ENCODE results near the gene LRIT3. TPM values are rescaled to one million over a fixed set of nuclear protein-coding genes. Genes with fewer than 3 reads are reported as not detected.

The LRIT3 gene
- total and polyA plus RNA-seq, 2 of the 8 experiments (the other 6 are each of a cell fraction or from before 2014, with no cell fraction given): 0.11 TPM; not detected in 1

DNA sequence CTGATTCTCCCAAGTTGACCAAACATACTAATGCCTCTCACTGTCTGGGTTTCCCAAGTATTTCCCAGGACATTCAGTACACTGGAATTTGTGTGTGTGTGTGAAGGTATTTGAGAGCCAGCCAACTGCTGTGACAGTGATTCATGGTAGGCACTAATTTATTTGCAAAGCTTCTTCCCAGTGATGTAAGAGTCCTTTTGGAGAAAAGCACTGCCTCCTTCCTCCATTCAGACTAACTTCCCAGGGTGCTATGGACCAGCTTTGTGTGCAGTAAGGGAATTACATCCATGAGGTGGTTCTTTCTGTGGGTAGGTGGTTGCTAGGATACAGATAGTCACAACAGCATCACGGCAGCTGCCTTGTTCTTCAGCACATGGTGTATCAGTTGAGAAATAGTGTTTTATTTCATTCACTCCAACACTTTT, 73.5 kb downstream of the LRIT3 start:
- DNase-seq (ENCODE audit: low read depth in 1 of 2, low spot score in 2 of 2): no peak
- H3K9me3 ChIP-seq (ENCODE audit: insufficient read depth in 2 of 2, low read depth in 1 of 2, low read length in 1 of 2): no peaks in the 10 kb centered on the region
- H3K56ac ChIP-seq (replicated peaks; ENCODE audit: insufficient read length, low read depth, low read length): no peak overlapping the region
- H3K27me3 ChIP-seq (replicated peaks in 1 of 4; ENCODE audit: control insufficient read depth in 3 of 4, extremely low read depth in 1 of 4, insufficient read depth in 3 of 4, low read length in 3 of 4): no peaks in the 10 kb centered on the region
- H2BK12ac ChIP-seq (ENCODE audit: low read depth, low read length): no peak overlapping the region
- H3K4ac ChIP-seq (replicated peaks; ENCODE audit: insufficient read length, low read depth, low read length): no peak overlapping the region
- no peak overlapping the region for H3K14ac ChIP-seq (ENCODE audit: insufficient read length)
- FAIRE-seq: peak; percentile 78
- ChIA-PET CTCF (ENCODE audit: partially characterized antibody) (interaction anchor here (0.6 to 0.7 kb wide), 2 partner anchors 95 to 1429 kb away, joined by 3 read pairs; no protein-coding TSS in a partner anchor), POLR2A (ENCODE audit: partially characterized antibody) (no interaction called here)
- WGBS, 2 experiments (ENCODE audit: extremely low coverage in 1 of 2, insufficient coverage in 1 of 2, insufficient read length in 1 of 2, insufficient replicate concordance in 2 of 2, low coverage in 1 of 2, low lambda C conversion rate in 2 of 2, missing lambda C conversion rate in 1 of 2): 95% methylated on average over 1 of the region's 1 CpG; no CpG with 5 or more reads in 1 of the 2 experiments
- no peak overlapping the region for H3K4me3 ChIP-seq (ENCODE audit: extremely low read depth in 1 of 4, insufficient read depth in 2 of 4, low read depth in 3 of 4, low read length in 4 of 4)
- no peak overlapping the region for H3K9ac ChIP-seq (replicated peaks in 1 of 4; ENCODE audit: extremely low read depth in 1 of 4, low read depth in 3 of 4, low read length in 3 of 4)
- TF ChIP-seq EP300 (IDR thresholded peaks at IDR 0.05; ENCODE audit: borderline replicate concordance in 1 of 2, low read depth in 2 of 2, low read length in 2 of 2) (no peak), SIN3A (conservative IDR thresholded peaks at IDR 0.05 in 1 of 2, IDR thresholded peaks at IDR 0.05 in 1 of 2; ENCODE audit: low read depth in 1 of 2, low read length in 2 of 2) (no peak), KDM4A (IDR thresholded peaks at IDR 0.05; ENCODE audit: low read depth, low read length, severe bottlenecking) (no peak), TEAD4 (IDR thresholded peaks at IDR 0.05; ENCODE audit: low read depth, low read length) (peak; percentile 40; the same call in 1 of the 2 replicates), CTBP2 (IDR thresholded peaks at IDR 0.05; ENCODE audit: borderline replicate concordance, insufficient read depth, insufficient read length, low read length) (no peak)
- TF ChIP-seq, protein P1, sequence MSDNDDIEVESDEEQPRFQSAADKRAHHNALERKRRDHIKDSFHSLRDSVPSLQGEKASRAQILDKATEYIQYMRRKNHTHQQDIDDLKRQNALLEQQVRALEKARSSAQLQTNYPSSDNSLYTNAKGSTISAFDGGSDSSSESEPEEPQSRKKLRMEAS (IDR thresholded peaks at IDR 0.05): peak; percentile 40; the same call in 1 of the 2 replicates
- no peaks in the 10 kb centered on the region for H4K20me1 ChIP-seq (replicated peaks in 1 of 2; ENCODE audit: control insufficient read depth in 1 of 2, insufficient read depth in 2 of 2, low read length in 2 of 2)
- H2AFZ ChIP-seq (ENCODE audit: low read length): no peak overlapping the region
- no peak overlapping the region; the same call in 1 of the 2 replicates for H3K27ac ChIP-seq (ENCODE audit: low read depth, low read length)
- H3K23me2 ChIP-seq (ENCODE audit: low read depth, low read length): no peaks in the 10 kb centered on the region
- no peak overlapping the region for H3K23ac ChIP-seq (ENCODE audit: insufficient read length)
- no peaks in the 10 kb centered on the region for H3K79me1 ChIP-seq (ENCODE audit: low read depth, low read length)
- no peak overlapping the region for H2BK5ac ChIP-seq (ENCODE audit: low read depth, low read length)
- no peaks in the 10 kb centered on the region for H3K4me1 ChIP-seq (replicated peaks in 1 of 4; ENCODE audit: control insufficient read depth in 3 of 4, insufficient read depth in 4 of 4, low read length in 3 of 4)
- no peak overlapping the region for H2BK120ac ChIP-seq (replicated peaks; ENCODE audit: low read depth, low read length)
- H2BK20ac ChIP-seq (ENCODE audit: low read length): no peak overlapping the region
- no peak overlapping the region for H4K91ac ChIP-seq (replicated peaks; ENCODE audit: insufficient read length, low read length)
- H3K4me2 ChIP-seq (ENCODE audit: insufficient read depth in 1 of 2, low read depth in 2 of 2, low read length in 2 of 2): no peak overlapping the region
- no peaks in the 10 kb centered on the region for H3K36me3 ChIP-seq (ENCODE audit: control insufficient read depth in 2 of 4, insufficient read depth in 4 of 4, low read length in 3 of 4)
- no peaks in the 10 kb centered on the region for H3K79me2 ChIP-seq (ENCODE audit: control insufficient read depth in 1 of 2, insufficient read depth in 2 of 2, low read length in 2 of 2)
- H3K18ac ChIP-seq (ENCODE audit: extremely low read depth, low read length): no peak overlapping the region
- H4K5ac ChIP-seq (ENCODE audit: insufficient read length, low read depth, low read length): no peak overlapping the region
- H2AK5ac ChIP-seq (ENCODE audit: low read depth, low read length): no peak overlapping the region
- H4K8ac ChIP-seq (ENCODE audit: extremely low read depth, insufficient read depth, low read length): no peak overlapping the region
- no peak overlapping the region for H2BK15ac ChIP-seq (ENCODE audit: low read length)

All from H1 (cell line).